HG02759 (cell line): ENCODE data around the gene VPS8.

Experiments
- ATAC-seq: cut with Tn5 transposase; IDR thresholded peaks from one replicate; pipeline ENCODE4 v1.9.1; 2021; ENCODE audit warnings: mild to moderate bottlenecking, moderate library complexity; ENCODE audit not compliant: unreplicated experiment

VPS8 gene

DNA sequence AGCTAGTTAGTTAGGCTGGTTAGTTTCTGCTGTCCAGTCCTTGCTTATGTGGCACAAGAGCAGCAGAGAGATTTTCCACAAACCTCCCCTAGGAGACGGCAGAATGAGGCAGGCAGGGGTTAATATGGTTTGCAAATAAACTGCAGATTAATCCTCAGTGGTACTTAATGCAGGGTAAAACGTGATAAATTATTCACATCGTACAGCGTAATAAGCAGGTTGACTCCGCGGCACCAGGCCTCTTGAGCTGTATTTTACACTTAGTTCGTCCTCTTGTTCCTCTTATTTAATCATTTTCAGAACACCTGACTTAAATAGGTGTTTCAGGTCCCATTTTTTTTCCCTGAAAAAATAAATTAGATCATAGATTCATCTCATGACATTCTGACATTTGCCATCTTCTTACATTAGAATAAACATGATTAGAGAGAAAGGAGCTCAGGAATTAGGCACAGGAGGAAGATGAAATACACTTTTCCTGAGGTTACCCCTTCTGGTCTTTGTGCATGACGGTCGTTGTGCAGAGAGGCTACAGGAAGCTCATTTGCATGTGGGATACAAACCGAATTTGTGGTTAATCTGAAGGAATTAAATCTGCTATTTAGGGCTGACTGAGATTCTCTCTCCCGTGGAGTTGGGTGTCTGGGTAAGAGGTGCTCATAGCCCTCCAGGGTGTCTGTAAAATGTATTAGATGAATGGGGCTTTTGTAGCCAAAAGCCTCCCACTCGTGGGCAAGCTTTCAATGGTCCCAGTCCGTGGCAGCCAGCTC lies 27.1 kb upstream of the VPS8 start:
- ATAC-seq = no peak

DNA sequence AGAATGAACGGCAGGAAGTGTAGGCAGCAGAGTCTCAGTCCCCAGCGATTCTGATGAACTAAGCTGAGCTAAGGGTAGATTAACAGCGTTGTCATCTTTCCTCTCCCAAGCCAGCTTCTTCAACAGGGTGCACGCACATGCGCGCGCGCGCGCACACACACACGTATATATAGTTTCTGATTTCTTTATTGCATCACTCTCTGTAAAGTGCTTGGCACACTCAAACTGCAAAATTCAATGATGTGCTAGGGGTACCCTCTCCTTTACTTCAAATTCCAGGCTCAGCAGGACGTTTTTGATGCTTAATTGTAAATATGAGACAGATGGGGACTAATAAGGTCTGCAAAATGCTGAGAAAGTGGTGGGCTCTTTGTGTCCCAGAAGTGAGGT lies 26.1 kb upstream of the VPS8 start:
- no peak for ATAC-seq

DNA sequence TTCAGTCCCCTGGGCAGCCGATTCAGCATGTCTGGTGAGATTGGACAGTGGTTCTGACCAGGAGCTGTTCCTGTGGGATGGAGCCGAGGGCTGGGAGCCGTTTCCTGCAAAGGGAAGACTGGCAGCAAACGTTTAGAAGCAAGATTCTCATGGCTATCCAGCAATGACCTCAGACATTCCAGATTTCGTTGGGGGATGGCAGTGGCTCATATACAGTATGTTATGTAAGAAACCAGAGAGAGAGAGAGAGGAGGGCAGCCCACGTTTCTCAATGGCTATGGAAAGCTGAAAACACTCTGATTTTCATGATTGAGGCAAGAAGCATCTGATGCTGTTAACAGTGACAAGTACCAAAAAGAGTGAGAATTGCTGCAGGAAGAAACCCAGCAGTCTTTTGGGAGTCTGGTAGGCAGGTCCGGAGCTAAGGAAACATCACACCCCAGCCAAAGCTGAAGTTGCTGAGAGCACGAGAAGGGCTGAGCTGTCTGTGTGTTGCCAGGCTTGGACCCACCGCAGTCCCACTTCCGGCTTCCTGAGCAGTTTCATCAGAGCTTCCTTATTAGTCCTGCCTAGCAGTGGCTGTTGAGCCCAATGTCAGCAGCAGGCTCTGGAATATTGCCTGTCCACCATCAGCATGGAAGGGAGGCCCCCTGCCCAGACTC lies 25.6 kb upstream of the VPS8 start:
- ATAC-seq = no peak

DNA sequence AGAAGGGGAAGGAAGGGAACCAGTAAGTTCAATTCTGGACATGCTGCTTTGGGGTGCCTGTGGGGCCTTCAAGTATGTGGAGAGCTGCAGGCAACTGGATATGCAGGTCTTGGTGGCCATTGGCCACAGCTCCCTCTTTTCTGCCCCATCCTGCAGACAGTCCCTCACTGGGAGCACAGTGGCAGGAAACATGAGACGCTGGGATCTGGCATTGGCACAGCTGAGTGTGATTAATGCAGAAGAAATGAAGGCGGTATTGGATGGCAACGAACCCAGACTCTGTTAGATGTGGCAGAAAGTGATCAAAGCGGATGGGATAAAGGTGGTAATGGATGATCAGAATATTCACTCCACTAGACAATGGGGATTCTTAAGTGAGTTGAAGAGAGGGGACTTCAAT lies 23.2 kb upstream of the VPS8 start:
- no peak for ATAC-seq

DNA sequence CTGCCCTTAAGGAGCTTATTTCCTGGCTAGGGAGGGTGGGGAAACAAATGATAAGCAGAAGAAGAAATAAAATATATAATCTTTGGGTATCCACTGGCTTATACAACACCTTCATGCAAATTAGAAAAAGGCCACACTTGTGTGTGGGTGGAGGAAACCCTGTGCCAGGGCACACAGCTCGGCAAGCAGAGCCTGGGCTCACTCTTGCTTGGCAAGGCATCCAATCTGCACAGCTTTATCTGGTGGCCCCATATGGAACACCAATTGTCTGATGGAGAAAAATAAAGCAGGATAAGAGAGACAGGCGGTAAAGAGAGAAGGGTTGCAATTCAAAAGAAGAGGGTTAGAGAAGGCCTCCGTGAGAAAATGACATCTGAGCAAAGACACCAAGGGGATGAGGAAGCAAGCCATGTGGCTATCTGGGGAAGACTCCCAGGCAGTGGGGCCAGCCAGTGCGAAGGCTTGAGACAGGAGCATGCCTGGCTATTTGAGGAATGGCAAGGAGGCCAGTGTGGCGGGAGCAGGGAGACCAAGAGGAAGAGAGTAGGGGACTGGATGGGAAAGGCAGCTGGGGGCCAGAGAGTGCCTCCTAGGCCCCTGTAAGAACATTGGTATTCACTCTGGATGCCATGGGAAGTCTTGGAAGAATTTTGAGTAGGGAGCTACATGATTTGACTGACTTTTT lies 22.5 kb upstream of the VPS8 start:
- ATAC-seq = no peak

DNA sequence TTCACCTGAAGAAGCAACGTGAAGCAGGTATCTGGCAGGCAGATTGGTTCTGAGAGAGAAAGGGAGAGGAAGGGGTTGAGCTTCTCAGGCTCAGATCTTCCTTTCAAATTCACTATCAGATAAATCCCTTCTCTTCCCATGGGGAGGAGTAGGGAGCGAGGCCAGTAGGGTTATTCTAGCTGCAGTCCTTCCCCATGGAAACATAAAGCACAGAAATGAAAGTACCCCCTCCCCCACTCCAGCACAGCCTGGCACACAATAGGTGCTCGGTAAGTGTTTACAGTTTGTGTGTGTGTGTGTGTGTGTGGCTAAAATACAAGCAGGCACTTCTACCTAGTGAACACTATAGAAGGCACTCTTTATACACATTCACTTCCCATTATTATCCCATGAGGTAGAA lies 20.8 kb upstream of the VPS8 start:
- no peak for ATAC-seq

DNA sequence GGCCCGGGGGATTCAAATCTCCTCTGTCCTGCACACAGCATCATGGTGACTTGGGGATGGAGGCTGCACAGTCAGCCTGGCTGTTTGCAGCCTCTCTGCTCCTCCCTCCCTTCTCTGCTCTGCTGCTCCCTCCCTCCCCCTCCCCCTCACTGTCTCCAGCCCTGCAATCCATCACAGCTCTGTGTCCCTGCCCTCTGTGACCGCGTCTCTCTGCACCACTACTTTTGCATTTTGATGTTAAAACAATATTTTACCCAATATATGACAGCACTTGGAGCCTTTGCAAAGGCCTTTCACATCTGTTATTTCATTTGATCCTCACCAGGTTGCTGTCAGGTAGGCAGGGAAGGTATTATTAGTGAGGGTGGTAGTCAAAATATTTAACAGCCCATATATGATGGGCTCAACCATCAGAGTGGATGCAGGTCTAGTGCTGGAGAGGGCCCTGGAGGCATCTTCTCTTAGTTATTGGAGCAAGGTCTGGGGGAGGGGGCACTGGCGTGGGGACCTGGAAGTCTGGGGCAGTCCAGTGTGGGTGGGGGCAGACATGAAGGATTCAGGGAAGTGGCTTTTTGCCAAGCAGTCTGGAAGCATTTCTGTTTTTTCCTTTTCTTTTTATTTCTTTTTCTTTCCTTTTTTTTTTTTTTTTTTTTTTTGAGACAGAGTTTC lies 16.3 kb upstream of the VPS8 start:
- no peak for ATAC-seq

DNA sequence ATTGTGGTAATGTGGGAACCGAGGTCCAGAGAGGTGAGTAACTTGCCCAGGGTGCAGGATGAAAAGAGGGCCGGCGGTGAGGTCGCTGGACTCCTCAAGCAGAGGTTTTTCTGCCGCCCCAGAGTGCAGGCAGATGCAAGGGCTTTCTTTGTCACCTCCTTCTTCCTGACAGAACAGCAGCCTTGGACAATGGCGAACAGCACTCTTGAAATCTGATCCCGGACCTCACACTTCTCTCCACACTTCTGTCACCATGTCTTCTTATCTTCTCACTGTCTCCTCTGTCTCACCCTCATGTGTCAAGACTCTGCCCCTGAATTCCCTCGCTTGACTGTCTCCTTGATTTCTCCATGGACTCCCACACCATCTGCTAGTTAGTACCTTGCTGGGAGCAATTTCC lies 15.4 kb upstream of the VPS8 start:
- ATAC-seq = no peak

DNA sequence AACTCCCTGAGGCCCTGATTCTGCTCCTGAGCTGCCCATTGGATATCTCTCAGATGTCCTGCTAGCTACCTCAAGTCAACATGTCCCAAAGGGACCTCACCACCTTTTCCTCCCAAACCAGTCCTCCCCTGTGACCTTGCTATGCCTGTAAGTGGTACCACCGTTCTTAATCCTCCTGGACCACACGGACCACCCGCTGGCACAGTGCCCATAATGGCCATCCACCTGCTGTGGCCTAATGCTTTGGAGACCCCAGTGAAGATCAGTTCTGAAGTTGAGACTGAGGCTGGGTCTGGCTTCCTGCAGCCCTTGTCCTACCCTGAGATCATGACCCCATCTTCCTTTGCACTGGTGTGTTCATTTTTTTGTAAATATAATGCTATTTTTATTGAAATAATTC lies 15.0 kb upstream of the VPS8 start:
- ATAC-seq = no peak

DNA sequence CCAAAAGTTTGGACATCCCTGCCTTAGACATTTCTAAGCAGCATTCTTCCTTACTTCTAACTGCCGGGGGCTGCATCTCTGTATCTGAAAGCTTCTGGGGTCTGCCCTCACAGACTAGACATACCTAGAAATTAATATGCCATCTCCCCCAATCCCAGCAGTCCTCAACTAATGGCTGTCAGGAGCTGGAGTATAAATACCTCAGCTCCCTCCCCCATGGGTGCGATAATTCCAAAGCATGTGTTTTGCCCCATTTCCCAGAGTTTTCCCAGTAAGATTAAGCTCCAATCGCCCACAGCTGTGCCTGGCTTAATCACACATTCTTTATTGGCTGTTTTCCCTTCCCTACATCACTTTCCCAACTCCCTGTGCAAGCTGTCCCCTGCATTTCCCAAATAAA lies 13.8 kb upstream of the VPS8 start:
- ATAC-seq = no peak

DNA sequence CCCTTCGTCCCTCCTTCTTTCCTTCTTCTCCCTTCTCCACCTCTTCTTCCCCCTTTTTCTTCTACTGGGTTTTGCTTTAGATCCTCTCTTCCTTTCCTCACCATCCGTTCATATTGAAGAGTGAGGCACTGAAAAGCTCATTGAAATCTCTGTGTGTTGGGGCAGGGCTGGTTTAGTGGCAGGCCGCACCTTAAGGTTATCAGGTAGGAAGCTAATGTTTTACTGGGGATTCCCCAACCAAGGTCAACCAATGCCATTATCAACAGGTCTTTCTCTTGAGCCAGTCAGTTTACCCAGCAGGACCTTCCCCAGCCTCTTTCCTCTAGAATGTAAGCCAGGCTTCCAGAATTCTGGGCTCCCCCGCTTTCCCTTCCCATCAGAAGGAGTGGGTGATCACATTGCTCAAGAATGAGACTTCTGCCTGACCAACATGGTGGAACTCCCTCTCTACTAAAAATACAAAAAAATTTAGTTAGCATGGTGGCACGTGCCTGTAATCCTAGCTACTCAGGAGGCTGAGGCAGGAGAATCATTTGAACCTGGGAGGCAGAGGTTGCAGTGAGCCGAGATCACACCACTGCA lies 11.5 kb upstream of the VPS8 start:
- ATAC-seq = no peak

DNA sequence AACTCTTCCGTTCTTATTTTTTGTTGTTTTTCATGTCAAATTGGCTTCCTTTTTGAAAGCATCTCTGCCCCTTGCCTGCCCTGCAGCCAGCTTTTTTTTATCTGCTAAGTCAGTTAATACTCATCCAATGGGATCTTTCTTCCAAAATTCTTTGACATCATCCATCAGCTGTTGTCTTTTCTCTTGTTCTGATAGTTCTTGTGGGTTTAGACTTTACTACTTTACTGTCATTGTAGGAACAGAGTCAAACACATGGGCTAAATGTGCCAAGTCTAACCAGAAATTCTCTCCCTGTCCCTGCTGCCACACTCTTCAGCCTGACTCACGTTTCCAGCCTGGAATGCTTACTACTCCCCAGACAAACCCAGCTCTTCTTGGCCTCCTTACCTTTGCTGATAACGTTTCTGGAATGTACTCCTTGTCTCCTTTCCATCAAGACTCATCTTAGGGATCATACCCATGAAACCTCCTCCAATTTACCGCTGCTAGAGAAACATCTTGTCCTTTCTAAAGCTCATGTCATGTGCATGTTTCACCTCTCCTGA lies 10.7 kb upstream of the VPS8 start:
- ATAC-seq = no peak

DNA sequence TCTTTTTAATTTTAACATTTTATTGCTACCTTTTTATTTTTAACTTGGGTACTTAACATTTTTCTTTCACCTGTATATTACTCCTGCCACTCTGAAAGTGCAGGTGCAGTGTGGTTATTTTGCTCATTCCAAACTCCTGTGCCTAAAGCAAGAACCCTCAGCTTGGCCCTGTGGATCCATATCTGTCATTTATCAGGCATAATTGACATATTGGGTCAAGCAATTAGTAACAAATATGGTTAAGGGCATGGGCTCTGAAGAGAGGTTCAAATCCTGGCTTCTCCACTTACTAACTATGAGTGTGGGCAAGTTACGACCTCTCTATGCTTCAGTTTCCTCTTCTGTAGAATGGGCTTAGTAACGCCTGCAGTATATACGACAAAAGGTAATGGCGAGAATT lies 9.8 kb upstream of the VPS8 start:
- no peak for ATAC-seq

DNA sequence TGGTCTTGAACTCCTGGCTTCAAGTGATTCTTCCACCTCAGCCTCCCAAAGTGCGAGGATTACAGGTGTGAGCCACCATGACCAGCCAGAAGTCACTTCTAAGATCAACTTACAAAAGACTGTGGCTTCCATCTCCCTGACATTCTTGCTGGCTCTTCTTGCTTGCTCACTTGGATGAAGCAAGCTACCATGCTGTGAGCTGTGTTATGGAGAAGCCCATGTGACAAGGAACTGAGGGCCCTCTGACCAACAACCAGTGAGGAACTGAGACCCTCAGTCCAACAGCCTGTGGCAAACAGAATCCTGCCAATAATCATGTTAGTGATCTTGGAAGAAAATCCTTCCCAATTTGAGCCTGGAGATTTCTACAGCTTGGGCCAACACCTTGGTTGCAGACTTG lies 7.2 kb upstream of the VPS8 start:
- ATAC-seq = no peak

DNA sequence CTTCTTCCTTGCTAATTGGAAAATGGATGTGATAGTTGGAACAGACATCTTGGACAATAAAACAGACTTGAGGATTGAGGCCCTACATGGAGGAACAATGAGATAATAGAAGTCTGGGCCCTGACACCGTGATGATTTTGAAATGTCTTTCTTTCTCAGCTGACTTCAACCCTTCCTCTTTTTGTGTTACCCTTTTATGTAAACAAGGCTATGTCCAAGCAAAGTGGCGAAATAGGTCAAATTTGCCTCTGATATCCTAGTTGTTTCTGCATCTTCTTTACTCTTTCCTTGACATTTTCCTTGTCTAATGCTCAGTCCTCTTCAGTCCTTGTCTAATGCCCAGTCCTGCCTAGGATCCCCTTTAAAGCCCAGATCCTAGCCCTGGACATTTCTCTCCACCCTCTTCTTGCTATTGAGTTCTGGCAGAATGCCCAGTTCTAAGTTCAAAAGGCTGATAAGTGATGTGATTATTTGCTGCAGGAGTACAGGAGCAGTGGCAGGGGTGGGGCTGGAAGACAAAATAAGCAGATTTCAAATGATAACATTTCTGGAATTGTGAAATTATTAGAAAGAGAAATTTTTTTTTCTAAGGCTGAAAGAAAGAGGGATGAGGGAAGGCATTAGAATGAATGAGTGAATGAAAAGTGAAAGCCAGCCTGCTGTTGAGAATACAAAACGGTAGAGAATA lies 6.5 kb upstream of the VPS8 start:
- ATAC-seq = no peak

DNA sequence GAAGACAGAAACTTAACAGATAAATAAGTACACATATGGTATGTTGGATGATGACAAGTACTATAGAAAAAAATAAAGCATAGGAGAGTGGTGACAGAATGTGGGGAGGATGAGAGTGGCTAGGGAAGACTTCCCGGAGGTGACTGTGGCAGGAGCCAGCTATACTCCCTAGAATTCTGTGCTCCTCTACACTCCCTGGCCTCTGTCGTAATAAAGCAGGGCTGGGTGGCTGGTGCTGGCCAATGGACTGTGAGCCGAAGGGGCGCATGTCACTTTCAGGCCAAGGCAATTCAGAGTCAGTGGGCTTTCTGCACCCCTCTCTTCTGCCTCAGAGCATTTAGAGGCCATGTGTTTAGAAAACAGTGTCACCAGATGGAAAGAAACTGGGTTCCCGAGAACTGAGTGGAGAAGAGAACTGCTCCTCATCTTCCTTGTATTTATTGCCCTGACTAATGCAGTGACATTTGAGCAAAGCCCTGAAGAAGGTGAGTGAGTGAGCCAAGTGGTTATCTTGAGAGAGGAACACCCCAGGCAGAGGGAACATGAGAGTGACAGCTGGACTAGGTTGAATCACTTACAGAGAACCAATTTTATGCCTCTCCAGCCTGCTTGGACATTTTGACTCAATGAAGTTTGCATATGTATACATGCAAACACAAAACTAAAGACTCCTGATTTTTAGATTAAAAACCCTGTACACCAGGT lies 5.2 kb upstream of the VPS8 start:
- no peak for ATAC-seq

DNA sequence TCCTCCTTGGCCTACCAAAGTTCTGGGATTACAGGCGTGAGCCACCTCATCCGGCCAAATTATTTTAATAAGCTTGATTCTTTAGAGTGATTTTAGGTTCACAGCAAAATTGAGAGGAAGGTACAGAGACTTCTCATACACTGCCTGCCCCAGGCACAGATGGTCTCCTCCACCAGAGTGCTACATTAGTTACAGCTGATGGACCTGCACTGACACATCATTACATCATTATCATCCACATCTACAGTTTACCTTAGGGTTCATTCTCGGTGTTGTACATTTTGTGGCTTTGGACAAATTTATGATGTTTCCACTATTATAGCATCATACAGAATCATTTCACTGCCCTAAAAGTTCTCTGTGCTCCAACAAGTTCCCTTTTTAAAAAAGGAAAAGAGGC lies 4.4 kb upstream of the VPS8 start:
- ATAC-seq = no peak

DNA sequence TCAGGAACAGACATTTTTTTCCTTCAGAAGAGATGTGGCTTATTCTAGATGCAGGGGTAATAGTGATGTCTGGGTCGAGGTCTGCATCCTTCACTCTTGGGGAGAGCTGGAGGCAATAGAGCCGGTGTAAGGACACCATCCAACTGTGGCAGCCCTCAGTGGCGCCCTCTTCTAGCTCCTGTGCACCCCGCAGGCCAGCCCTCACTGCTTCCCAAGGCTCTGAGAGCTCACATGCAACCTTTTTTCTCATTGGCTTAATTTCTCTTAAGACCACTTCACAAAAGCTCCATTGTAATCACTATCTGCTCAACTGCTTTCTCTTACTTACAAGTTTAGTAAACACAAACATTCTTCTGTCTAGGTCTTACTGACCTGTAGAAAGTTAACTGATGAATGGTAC lies 3.9 kb upstream of the VPS8 start:
- no peak for ATAC-seq

DNA sequence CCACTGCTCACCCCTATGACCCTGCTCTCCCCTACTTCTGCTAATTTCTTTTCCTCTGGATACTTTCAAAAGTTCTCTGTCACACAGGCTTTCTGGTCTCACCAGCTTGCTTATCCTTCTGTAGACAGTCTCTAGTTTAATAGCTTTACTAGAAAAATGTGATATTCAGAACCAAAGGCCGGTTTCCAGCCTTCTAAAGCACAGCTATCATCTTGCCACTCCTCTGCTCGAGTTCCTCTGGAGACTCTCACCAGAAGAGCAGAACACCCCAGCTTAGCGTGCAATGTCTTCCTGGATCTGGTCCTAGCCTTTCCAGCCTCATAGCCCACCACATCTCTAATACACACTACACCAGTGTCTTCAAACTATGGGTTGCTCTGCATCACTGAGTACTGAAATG lies 1.8 kb upstream of the VPS8 start:
- ATAC-seq = no peak

DNA sequence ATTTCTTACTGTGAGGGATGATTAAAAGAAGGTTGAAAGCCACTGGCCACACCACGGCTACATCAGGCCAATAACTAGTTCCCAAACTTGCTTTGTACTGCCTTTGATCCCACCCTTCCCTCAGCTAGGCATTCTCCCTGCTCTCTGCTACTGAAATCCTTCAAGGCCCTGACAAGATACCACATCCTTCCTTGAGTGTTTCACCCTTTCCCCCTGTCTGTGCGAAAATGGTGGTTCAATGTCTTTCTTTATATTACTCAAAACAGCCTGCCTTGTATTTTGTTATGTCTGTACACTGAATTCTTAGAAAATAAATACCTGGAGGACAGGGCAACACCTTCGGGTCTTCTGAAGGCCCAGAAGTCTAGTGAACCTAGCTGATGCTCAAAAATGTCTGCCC lies 932 bp upstream of the VPS8 start:
- no peak for ATAC-seq
